ENCODE measurements around the gene KLHL21. TPM values are rescaled to one million over a fixed set of nuclear protein-coding genes. Genes with fewer than 3 reads are reported as not detected.

KLHL21 gene
- total and polyA plus RNA-seq, 9 of the 15 experiments (the other 6 are each of a cell fraction or from before 2014, with no cell fraction given) = 2.1 to 42.1 (median 17.5) TPM

GRCh38 chr1:6624710-6625583, 22.3 kb upstream of the KLHL21 start, which contains the start of gene THAP3 (continued):
- TF ChIP-seq E2F1 (CRISPR knock-in tag; IDR thresholded peaks at IDR 0.05) (no peak), CHAMP1 (IDR thresholded peaks at IDR 0.05) (no peak), ZBTB2 (IDR thresholded peaks at IDR 0.05) (no peak; the same call in 1 of the 2 replicates), PRPF4 (IDR thresholded peaks at IDR 0.05; ENCODE audit: insufficient read depth, low read depth, low read length, poor library complexity, severe bottlenecking) (no peak), KDM4B (IDR thresholded peaks at IDR 0.05; ENCODE audit: borderline replicate concordance in 2 of 2, low read depth in 1 of 2) (0 out of 4 replicates have a peak, but pooled peaks of 1 of the 2 experiments have one; percentile 41), ZNF12 (CRISPR knock-in tag; IDR thresholded peaks at IDR 0.05) (no peak), ZBTB40 (IDR thresholded peaks at IDR 0.05) (0 out of 2 replicates have a peak, but pooled peaks have one; percentile 27), ZBTB40 (CRISPR knock-in tag; IDR thresholded peaks at IDR 0.05) (no peak), ZNF766 (CRISPR knock-in tag; conservative IDR thresholded peaks at IDR 0.05) (no peak), SIN3A (IDR thresholded peaks at IDR 0.05; ENCODE audit: borderline replicate concordance in 2 of 2, control insufficient read depth in 1 of 2, low read depth in 2 of 2, low read length in 2 of 2) (peak; percentile 64 to 72; a peak in 2 of 4 replicates), PHTF2 (CRISPR knock-in tag; IDR thresholded peaks at IDR 0.05) (no peak)
